ENCODE measurements around the gene PTPRM. TPM values are rescaled to one million over a fixed set of nuclear protein-coding genes. Genes with fewer than 3 reads are reported as not detected.
A peak's percentile ranks its signal among the peaks of the same experiment; 100 is the strongest.

Gene PTPRM
- total and polyA plus RNA-seq, 2 of the 4 experiments (the other 2 are of a cell fraction) = 28.3 to 51.2 TPM

DNA sequence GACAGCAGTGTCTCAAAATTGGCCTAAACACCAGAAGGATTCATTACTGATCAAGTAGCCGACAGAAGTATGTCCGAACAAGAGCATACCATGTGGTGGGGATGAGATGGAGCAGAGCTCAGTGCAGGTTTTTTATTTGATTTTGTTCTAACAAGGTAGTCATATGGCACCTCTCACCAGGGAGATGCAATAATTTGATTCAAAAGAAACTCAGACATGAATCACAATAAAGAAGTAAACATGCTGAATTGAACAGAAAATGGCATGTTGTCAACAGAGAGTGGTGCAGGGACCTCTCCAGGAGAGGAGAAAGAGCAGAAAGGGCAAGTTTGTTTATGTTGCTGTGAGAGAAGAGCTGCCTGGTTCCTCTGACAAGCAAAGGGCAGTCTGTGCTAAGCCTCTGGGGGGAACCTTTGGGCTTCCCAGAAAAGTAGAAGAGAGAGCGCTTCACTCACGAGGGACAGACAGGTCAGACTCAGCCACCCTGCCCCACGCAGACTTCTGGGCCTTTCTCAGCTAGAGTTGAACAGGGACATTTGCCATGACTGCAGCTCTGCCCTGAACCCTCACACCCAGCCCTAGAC, 690.8 kb downstream of the PTPRM start:
- no peak overlapping the region for H3K18ac ChIP-seq (ENCODE audit: low read depth, low read length)
- no peak overlapping the region for H3K4me3 ChIP-seq (ENCODE audit: insufficient read depth, low read depth, low read length)
- POLR2A ChIA-PET (ENCODE audit: unreplicated experiment) = no interaction called here
- H2BK20ac ChIP-seq (ENCODE audit: low read depth, low read length) = no peak overlapping the region
- no peak overlapping the region for H3K9ac ChIP-seq (ENCODE audit: low read depth, low read length)
- no peak overlapping the region for H4K91ac ChIP-seq (ENCODE audit: insufficient read depth, low read depth, low read length)
- no peaks in the 10 kb centered on the region for H3K79me1 ChIP-seq (ENCODE audit: low read depth in 1 of 2, low read length in 2 of 2)
- H3K14ac ChIP-seq (replicated peaks; ENCODE audit: low read depth, low read length) = 0 out of 2 replicates have a peak overlapping the region, but pooled peaks have one; percentile 65
- H3K36me3 ChIP-seq (ENCODE audit: control insufficient read depth, insufficient read depth, low read length) = peaks cover 3% of the 10 kb centered on the region; the same call in 1 of the 2 replicates
- intact Hi-C loops (cut with micrococcal nuclease) (no loop called here), dilution Hi-C loops (cut with HindIII; ENCODE audit: low sequenced_read_pairs, unreplicated experiment) (no loop called here), in situ Hi-C loops (cut with MboI; ENCODE audit: low sequenced_read_pairs) (no loop called here)
- no peak overlapping the region for H3K4ac ChIP-seq (ENCODE audit: low read depth, low read length)
- H4K5ac ChIP-seq (ENCODE audit: low read depth, low read length) = no peak overlapping the region
- H2BK15ac ChIP-seq (ENCODE audit: low read depth, low read length) = no peak overlapping the region
- no peak overlapping the region for H2BK120ac ChIP-seq (ENCODE audit: low read depth, low read length)
- H3K9me1 ChIP-seq (ENCODE audit: insufficient read depth, low read length) = peaks cover 6% of the 10 kb centered on the region; the same call in 1 of the 2 replicates
- H3K9me3 ChIP-seq (ENCODE audit: control insufficient read depth, insufficient read depth, low read length) = no peaks in the 10 kb centered on the region
- H2AK5ac ChIP-seq (ENCODE audit: low read depth, low read length) = no peak overlapping the region
- CTCF ChIA-PET = interaction anchor here (0.5 to 1.0 kb wide), 4 partner anchors 14 to 471 kb away, joined by 3 to 4 read pairs (median 3); no protein-coding TSS in a partner anchor
- ATAC-seq (ENCODE audit: low read depth) = peak; percentile 64; the same call in 1 of the 2 replicates
- no peaks in the 10 kb centered on the region for H3K27me3 ChIP-seq (ENCODE audit: control insufficient read depth, insufficient read depth, low read length)
- no peak overlapping the region for H2AFZ ChIP-seq (replicated peaks; ENCODE audit: low read length, poor library complexity)
- no peak for DNase-seq
- no peak overlapping the region for H2BK5ac ChIP-seq (ENCODE audit: low read depth, low read length, poor library complexity, severe bottlenecking)
- H3K23ac ChIP-seq (ENCODE audit: low read depth, low read length) = no peak overlapping the region
- H4K20me1 ChIP-seq (ENCODE audit: insufficient read depth, low read length) = no peaks in the 10 kb centered on the region
- no peak for TF ChIP-seq RAD21 (IDR thresholded peaks at IDR 0.05; ENCODE audit: low read length)
- TF ChIP-seq, protein P1, sequence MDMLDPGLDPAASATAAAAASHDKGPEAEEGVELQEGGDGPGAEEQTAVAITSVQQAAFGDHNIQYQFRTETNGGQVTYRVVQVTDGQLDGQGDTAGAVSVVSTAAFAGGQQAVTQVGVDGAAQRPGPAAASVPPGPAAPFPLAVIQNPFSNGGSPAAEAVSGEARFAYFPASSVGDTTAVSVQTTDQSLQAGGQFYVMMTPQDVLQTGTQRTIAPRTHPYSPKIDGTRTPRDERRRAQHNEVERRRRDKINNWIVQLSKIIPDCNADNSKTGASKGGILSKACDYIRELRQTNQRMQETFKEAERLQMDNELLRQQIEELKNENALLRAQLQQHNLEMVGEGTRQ (IDR thresholded peaks at IDR 0.05; ENCODE audit: low read depth, low read length) = no peak
- no peak for TF ChIP-seq MAFK (IDR thresholded peaks at IDR 0.05; ENCODE audit: low read depth, low read length)
- TF ChIP-seq CHD1 (IDR thresholded peaks at IDR 0.05; ENCODE audit: low read depth, low read length) = no peak
- no peak for TF ChIP-seq MAZ (IDR thresholded peaks at IDR 0.05; ENCODE audit: borderline replicate concordance, low read depth, low read length)
- TF ChIP-seq, protein P2, sequence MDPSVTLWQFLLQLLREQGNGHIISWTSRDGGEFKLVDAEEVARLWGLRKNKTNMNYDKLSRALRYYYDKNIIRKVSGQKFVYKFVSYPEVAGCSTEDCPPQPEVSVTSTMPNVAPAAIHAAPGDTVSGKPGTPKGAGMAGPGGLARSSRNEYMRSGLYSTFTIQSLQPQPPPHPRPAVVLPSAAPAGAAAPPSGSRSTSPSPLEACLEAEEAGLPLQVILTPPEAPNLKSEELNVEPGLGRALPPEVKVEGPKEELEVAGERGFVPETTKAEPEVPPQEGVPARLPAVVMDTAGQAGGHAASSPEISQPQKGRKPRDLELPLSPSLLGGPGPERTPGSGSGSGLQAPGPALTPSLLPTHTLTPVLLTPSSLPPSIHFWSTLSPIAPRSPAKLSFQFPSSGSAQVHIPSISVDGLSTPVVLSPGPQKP (IDR thresholded peaks at IDR 0.05; ENCODE audit: borderline replicate concordance, low read depth, low read length) = no peak
- TF ChIP-seq CEBPB (IDR thresholded peaks at IDR 0.05; ENCODE audit: low read depth, low read length) = no peak
- no peak for TF ChIP-seq SMC3 (IDR thresholded peaks at IDR 0.05; ENCODE audit: low read depth, low read length)
- no peak for TF ChIP-seq NFE2L2 (IDR thresholded peaks at IDR 0.05; ENCODE audit: low read depth, low read length)
- no peak overlapping the region for H3K56ac ChIP-seq (ENCODE audit: extremely low read depth, insufficient read depth, low read length)
- BruUV-seq (replicated peaks) = no TSS peak
- no peak overlapping the region for H3K27ac ChIP-seq (ENCODE audit: insufficient read depth, low read length)
- peaks cover 4% of the 10 kb centered on the region for H3K4me1 ChIP-seq (ENCODE audit: control insufficient read depth, insufficient read depth, low read length)
- WGBS, 2 experiments (ENCODE audit: extremely low coverage in 2 of 2, insufficient read length in 1 of 2) = no CpG with 5 or more reads among the region's 5 CpGs
- no peak overlapping the region for H4K8ac ChIP-seq (ENCODE audit: low read depth in 2 of 2, low read length in 2 of 2)
- no peak overlapping the region for H2AK9ac ChIP-seq (replicated peaks; ENCODE audit: low read depth, low read length, poor library complexity)
- H3K4me2 ChIP-seq (ENCODE audit: low read depth, low read length) = no peak overlapping the region
